CD14-positive monocyte (primary cell): ENCODE measurements around the gene TPM2. TPM values are rescaled to one million over a fixed set of nuclear protein-coding genes. Genes with fewer than 3 reads are reported as not detected.
A peak's percentile ranks its signal among the peaks of the same experiment; 100 is the strongest.

ENCODE experiments used
- DNase-seq, 3 donors: peaks; one replicate each; pipeline ENCODE4 v3.0.0-alpha.2; 2011 to 2022
- H2AFZ ChIP-seq: 2 replicates; pipeline ENCODE4 v1.6.0; 2012; ENCODE audit warnings: mild to moderate bottlenecking, low read depth, low read length, inconsistent platforms; ENCODE audit not compliant: insufficient read depth, poor library complexity, severe bottlenecking
- H3K27ac ChIP-seq, 2 donors: 1 replicate in 1 of 2; 2 replicates in 1 of 2; pipeline ENCODE4 v1.5.1; 2012 to 2013; ENCODE audit warnings: low read length in 2 of 2, control low read depth in 1 of 2, inconsistent platforms in 1 of 2, low read depth in 1 of 2, mild to moderate bottlenecking in 1 of 2
- H3K27me3 ChIP-seq, 2 donors: one replicate each; pipeline versions ENCODE4 v1.6.0 to v1.6.1; 2011 to 2013; ENCODE audit warnings: low read length in 2 of 2; ENCODE audit not compliant: control insufficient read depth in 2 of 2, insufficient read depth in 2 of 2
- H3K36me3 ChIP-seq, 2 donors: replicated peaks in 1 of 2; 1 replicate in 1 of 2; 2 replicates in 1 of 2; pipeline versions ENCODE4 v1.5.1 to v1.6.1; 2012 to 2013; ENCODE audit warnings: low read length in 2 of 2, control low read depth in 1 of 2, inconsistent platforms in 1 of 2, mild to moderate bottlenecking in 1 of 2; ENCODE audit not compliant: insufficient read depth in 2 of 2, control insufficient read depth in 1 of 2
- H3K4me1 ChIP-seq, 2 donors: 1 replicate in 1 of 2; 2 replicates in 1 of 2; pipeline versions ENCODE4 v1.5.1 to v1.6.1; 2012 to 2013; ENCODE audit warnings: low read length in 2 of 2, control low read depth in 1 of 2, inconsistent platforms in 1 of 2, mild to moderate bottlenecking in 1 of 2, moderate library complexity in 1 of 2; ENCODE audit not compliant: insufficient read depth in 2 of 2, control insufficient read depth in 1 of 2
- H3K4me2 ChIP-seq: replicated peaks from 2 replicates; pipeline ENCODE3; 2012; ENCODE audit warnings: low read length, moderate library complexity, mild to moderate bottlenecking; ENCODE audit not compliant: poor library complexity, severe bottlenecking; ENCODE audit errors: extremely low read depth
- H3K4me3 ChIP-seq, 3 experiments: fragments of 200-600 bp in 1 of 3; sonication (generic) in 1 of 3; replicated peaks in 1 of 3; 1 replicate in 2 of 3; 2 replicates in 1 of 3; pipeline ENCODE4 v1.5.1; 2011 to 2013; ENCODE audit warnings: low read length in 3 of 3, mild to moderate bottlenecking in 3 of 3, control low read depth in 2 of 3, low read depth in 2 of 3, inconsistent platforms in 1 of 3, moderate library complexity in 1 of 3
- H3K79me2 ChIP-seq: 2 replicates; pipeline ENCODE4 v1.6.0; 2012; ENCODE audit warnings: mild to moderate bottlenecking, control low read depth, inconsistent platforms, low read length, moderate library complexity; ENCODE audit not compliant: insufficient read depth
- H3K9ac ChIP-seq: 2 replicates; pipeline ENCODE4 v1.6.0; 2017; ENCODE audit warnings: low read length, mild to moderate bottlenecking; ENCODE audit not compliant: insufficient read depth, poor library complexity, severe bottlenecking
- H3K9me3 ChIP-seq, 2 donors: replicated peaks in 1 of 2; 1 replicate in 1 of 2; 2 replicates in 1 of 2; pipeline versions ENCODE4 v1.5.1 to v1.6.1; 2012 to 2013; ENCODE audit warnings: low read length in 2 of 2, control low read depth in 1 of 2; ENCODE audit not compliant: control insufficient read depth in 1 of 2, insufficient read depth in 1 of 2
- H4K20me1 ChIP-seq: 2 replicates; pipeline ENCODE4 v1.6.0; 2012; ENCODE audit warnings: mild to moderate bottlenecking, low read length, control low read depth, moderate library complexity; ENCODE audit not compliant: insufficient read depth
- H3K27ac Mint-ChIP-seq, 7 donors: one replicate each; pipeline ENCODE4 v1.8.0; 2020; ENCODE audit warnings: mild to moderate bottlenecking in 7 of 7, mixed read lengths in 7 of 7, moderate library complexity in 6 of 7, inconsistent platforms in 2 of 7
- H3K27me3 Mint-ChIP-seq, 3 donors: one replicate each; pipeline ENCODE4 v1.8.0; 2021 to 2022; ENCODE audit warnings: low read depth in 3 of 3, mild to moderate bottlenecking in 3 of 3, mixed read lengths in 3 of 3, moderate library complexity in 3 of 3, inconsistent platforms in 1 of 3
- H3K36me3 Mint-ChIP-seq, 2 donors: one replicate each; pipeline ENCODE4 v1.8.0; 2020; ENCODE audit warnings: mixed read lengths in 2 of 2, inconsistent platforms in 1 of 2, mild to moderate bottlenecking in 1 of 2
- H3K4me1 Mint-ChIP-seq: one replicate; pipeline ENCODE4 v1.8.0; 2020; ENCODE audit warnings: mild to moderate bottlenecking, mixed read lengths
- H3K4me3 Mint-ChIP-seq, 2 donors: one replicate each; pipeline ENCODE4 v1.8.0; 2020; ENCODE audit warnings: mild to moderate bottlenecking in 2 of 2, mixed read lengths in 2 of 2, moderate library complexity in 1 of 2
- H3K9me3 Mint-ChIP-seq, 7 donors: one replicate each; pipeline ENCODE4 v1.8.0; 2020 to 2022; ENCODE audit warnings: mixed read lengths in 7 of 7, mild to moderate bottlenecking in 6 of 7, moderate library complexity in 6 of 7, inconsistent platforms in 2 of 7
- CTCF ChIP-seq: fragments of 200-600 bp; IDR thresholded peaks from one replicate; pipeline ENCODE4 v1.8.0; 2022; ENCODE audit warnings: antibody characterized with exemption, mild to moderate bottlenecking
- WGBS: methylation state at CpG from one replicate; pipeline ENCODE4 v1.1.5; 2013; ENCODE audit warnings: missing lambda C conversion rate; ENCODE audit not compliant: insufficient coverage; 5-methylcytosine and 5-hydroxymethylcytosine counted together
- intact Hi-C, 2 donors: fragments of 100-400 bp; cut with micrococcal nuclease; formaldehyde crosslinking; loops; one replicate each; pipeline versions ENCODE4 v1.15.0 to v1.15.1; 2023
- polyA plus RNA-seq, 3 donors: library from polyadenylated mRNA; depleted of rRNA in 1 of 3; unstranded in 2 of 3; stranded (reverse) in 1 of 3; fragments of 300-500 nt in 2 of 3; fragments of >200 nt in 1 of 3; fragmentation: Illumina TruSeq in 2 of 3; gene quantifications; 1 replicate in 2 of 3; 2 replicates in 1 of 3; pipeline ENCODE4 v1.2.3, GENCODE V29; 2012 to 2021

Gene TPM2
- polyA plus RNA-seq, 3 donors = 7.7 TPM; not detected in 2

GRCh38 chr9:35705836-35706430 is 16.2 kb upstream of the TPM2 start:
- no peaks in the 10 kb centered on the region for H3K27me3 Mint-ChIP-seq
- Histone ChIP-seq H3K79me2 (no peaks in the 10 kb centered on the region), H3K27me3 (no peaks in the 10 kb centered on the region), H3K27ac (peak overlapping the region in 1 of 2 donors; percentile 5), H3K4me2 (no peak overlapping the region), H3K36me3 (peaks cover 94 to 99% of the 10 kb centered on the region in 2 donors), H3K9ac (no peak overlapping the region), H2AFZ (no peak overlapping the region), H3K4me1 (no peaks in the 10 kb centered on the region), H3K4me3 (no peak overlapping the region), H4K20me1 (peaks cover 97% of the 10 kb centered on the region), H3K9me3 (no peaks in the 10 kb centered on the region)
- H3K4me1 Mint-ChIP-seq = no peaks in the 10 kb centered on the region
- H3K27ac Mint-ChIP-seq = peak overlapping the region in 2 of 7 donors; percentile 14 to 50
- no peak for TF ChIP-seq CTCF
- intact Hi-C loops = no loop called here
- H3K4me3 Mint-ChIP-seq = no peak overlapping the region
- peaks cover 0 to 2% (median 0%) of the 10 kb centered on the region in 7 donors for H3K9me3 Mint-ChIP-seq
- 100% methylated on average over 2 of the region's 7 CpGs for whole genome bisulfite sequencing
- H3K36me3 Mint-ChIP-seq = peaks cover 0 to 77% of the 10 kb centered on the region in 2 donors
- no peak for DNase-seq

GRCh38 chr9:35705372-35705771 is 15.6 kb upstream of the TPM2 start:
- H3K27me3 ChIP-seq = no peaks in the 10 kb centered on the region
- intact Hi-C loops = no loop called here
- Mint-ChIP-seq H3K36me3 (peaks cover 0 to 71% of the 10 kb centered on the region in 2 donors), H3K27ac (peak overlapping the region in 2 of 7 donors; percentile 14 to 50), H3K4me3 (no peak overlapping the region), H3K9me3 (peaks cover 0 to 2% (median 0%) of the 10 kb centered on the region in 7 donors), H3K27me3 (no peaks in the 10 kb centered on the region), H3K4me1 (no peaks in the 10 kb centered on the region)
- H3K9ac ChIP-seq = no peak overlapping the region
- peaks cover 94 to 99% of the 10 kb centered on the region in 2 donors for H3K36me3 ChIP-seq
- no peaks in the 10 kb centered on the region for H3K79me2 ChIP-seq
- H3K9me3 ChIP-seq = no peaks in the 10 kb centered on the region
- DNase-seq = no peak
- no peaks in the 10 kb centered on the region for H3K4me1 ChIP-seq
- no peak overlapping the region for H2AFZ ChIP-seq
- peak overlapping the region in 1 of 2 donors; percentile 5 for H3K27ac ChIP-seq
- no peak for TF ChIP-seq CTCF
- no peak overlapping the region for H3K4me2 ChIP-seq
- H3K4me3 ChIP-seq = no peak overlapping the region
- peaks cover 97% of the 10 kb centered on the region for H4K20me1 ChIP-seq
- 95% methylated on average over 8 of the region's 8 CpGs for WGBS
